AG04450 (cell line): Measurements from ENCODE around the gene SASH3. TPM values are rescaled to one million over a fixed set of nuclear protein-coding genes. Genes with fewer than 3 reads are reported as not detected.

Experiments
- CTCF ChIA-PET: fragments of 300-600, 350-600 bp; formaldehyde crosslinking; extraction: SDS; loops from one replicate; lab custom pipeline; 2022; ENCODE audit warnings: antibody characterized with exemption, inconsistent platforms; lab: Charles Lee
- POLR2A ChIA-PET: fragments of 350-600 bp; formaldehyde crosslinking; extraction: SDS; loops from one replicate; lab custom pipeline; 2021; ENCODE audit warnings: antibody characterized with exemption, inconsistent platforms; lab: Yijun Ruan, JAX
- DNase-seq: peaks from one replicate; pipeline ENCODE4 v3.0.0-alpha.2; 2011; ENCODE audit warnings: low read depth, low spot score
- H3K27ac ChIP-seq: one replicate; pipeline ENCODE4 v1.5.1; 2012; ENCODE audit warnings: low read depth, low read length, control low read depth
- H3K27me3 ChIP-seq: one replicate; pipeline ENCODE4 v1.6.0; 2012; ENCODE audit warnings: low read length; ENCODE audit not compliant: control insufficient read depth, insufficient read depth
- H3K4me3 ChIP-seq: 2 replicates; pipeline ENCODE4 v1.5.1; 2011; ENCODE audit warnings: mild to moderate bottlenecking, low read depth, low read length, control low read depth
- H3K9me3 ChIP-seq: 2 replicates; pipeline ENCODE4 v1.5.1; 2012; ENCODE audit warnings: low read length; ENCODE audit not compliant: control insufficient read depth, insufficient read depth
- CTCF ChIP-seq: IDR thresholded peaks from 2 replicates; pipeline ENCODE4 v1.5.1; 2011; ENCODE audit warnings: low read depth, low read length, control low read depth, inconsistent platforms
- polyA plus RNA-seq: library from polyadenylated mRNA; depleted of rRNA; stranded (reverse); fragments of >200 nt; gene quantifications from 2 replicates; pipeline ENCODE4 v1.2.3, GENCODE V29; 2011

The SASH3 gene
- polyA plus RNA-seq, 1 experiment = not detected

GRCh38 chrX:129749069-129749468, 30.7 kb upstream of the SASH3 start:
- CTCF ChIA-PET = no interaction called here
- H3K27me3 ChIP-seq = peaks cover 5% of the 10 kb centered on the region
- no peak for TF ChIP-seq CTCF
- no peak overlapping the region for H3K4me3 ChIP-seq
- H3K9me3 ChIP-seq = no peaks in the 10 kb centered on the region
- H3K27ac ChIP-seq = no peak overlapping the region
- POLR2A ChIA-PET = no interaction called here
- DNase-seq = no peak

- no peak for TF ChIP-seq CTCF
- no peak overlapping the region for H3K4me3 ChIP-seq
- peaks cover 5% of the 10 kb centered on the region for H3K27me3 ChIP-seq
- no peaks in the 10 kb centered on the region for H3K9me3 ChIP-seq
- ChIA-PET POLR2A (no interaction called here), CTCF (no interaction called here)
- H3K27ac ChIP-seq = no peak overlapping the region
- DNase-seq = no peak
Observed at GRCh38 chrX:129750971-129751370, 28.8 kb upstream of the SASH3 start.

GRCh38 chrX:129754056-129755024, 25.4 kb upstream of the SASH3 start:
- H3K27ac ChIP-seq = no peak overlapping the region
- H3K27me3 ChIP-seq = peaks cover 2% of the 10 kb centered on the region
- CTCF ChIA-PET = interaction anchor here (0.5 to 0.9 kb wide), 2 partner anchors 85 to 121 kb away, joined by 3 to 4 read pairs; no protein-coding TSS in a partner anchor
- peak; percentile 28 for TF ChIP-seq CTCF
- no peak for DNase-seq
- no peaks in the 10 kb centered on the region for H3K9me3 ChIP-seq
- H3K4me3 ChIP-seq = no peak overlapping the region
- POLR2A ChIA-PET = no interaction called here

GRCh38 chrX:129755779-129756650, 23.7 kb upstream of the SASH3 start:
- TF ChIP-seq CTCF = no peak
- ChIA-PET POLR2A (no interaction called here), CTCF (interaction anchor here (1.0 kb wide), 1 partner anchor 67 kb away, joined by 3 read pairs; no protein-coding TSS in a partner anchor)
- Histone ChIP-seq H3K27ac (no peak overlapping the region), H3K4me3 (no peak overlapping the region), H3K27me3 (no peaks in the 10 kb centered on the region), H3K9me3 (no peaks in the 10 kb centered on the region)
- no peak for DNase-seq
